ENCODE results near the gene CAMP. TPM values are rescaled to one million over a fixed set of nuclear protein-coding genes. Genes with fewer than 3 reads are reported as not detected.

The CAMP gene
- polyA plus RNA-seq, 3 donors, result 2.1 to 5.1 (median 3.4) TPM

GRCh38 chr3:48215019-48215418 lies 8.3 kb upstream of the CAMP start:
- H3K4me3 Mint-ChIP-seq, result no peak overlapping the region

DNA sequence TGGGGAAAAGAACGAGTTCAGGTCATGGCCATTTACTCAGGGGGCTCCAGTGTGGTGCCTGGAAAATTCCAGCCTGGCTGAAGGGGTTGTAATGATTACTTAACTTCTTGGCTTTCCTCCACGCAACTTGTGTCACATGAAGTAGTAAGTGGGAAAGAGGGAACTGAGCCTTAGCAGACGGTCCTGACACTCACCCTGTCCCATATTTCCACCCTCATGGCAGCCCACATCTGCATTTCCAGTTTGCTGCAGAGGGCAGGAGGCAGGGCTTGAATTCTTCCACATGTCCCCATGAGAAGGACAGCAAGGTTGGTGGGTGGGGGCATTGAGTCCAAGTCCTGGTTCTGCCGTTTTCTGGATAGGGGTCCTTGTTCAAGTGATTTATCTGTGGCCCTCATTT lies 7.8 kb upstream of the CAMP start:
- Histone ChIP-seq H3K4me2 (replicated peaks; ENCODE audit: extremely low read depth, low read length, poor library complexity, severe bottlenecking) (no peak overlapping the region), H3K4me1 (ENCODE audit: control insufficient read depth in 1 of 2, insufficient read depth in 2 of 2, low read length in 2 of 2) (peaks cover 29 to 44% of the 10 kb centered on the region in 2 donors), H3K4me3 (replicated peaks in 1 of 3; ENCODE audit: low read depth in 2 of 3, low read length in 3 of 3) (no peak overlapping the region), H2AFZ (ENCODE audit: insufficient read depth, low read depth, low read length, poor library complexity, severe bottlenecking) (no peak overlapping the region), H4K20me1 (ENCODE audit: insufficient read depth, low read length) (no peaks in the 10 kb centered on the region), H3K27me3 (ENCODE audit: control insufficient read depth in 2 of 2, insufficient read depth in 2 of 2, low read length in 2 of 2) (no peaks in the 10 kb centered on the region), H3K9ac (ENCODE audit: insufficient read depth, low read length, poor library complexity, severe bottlenecking) (no peak overlapping the region), H3K79me2 (ENCODE audit: insufficient read depth, low read length) (no peaks in the 10 kb centered on the region), H3K9me3 (replicated peaks in 1 of 2; ENCODE audit: control insufficient read depth in 1 of 2, insufficient read depth in 1 of 2, low read length in 2 of 2) (no peaks in the 10 kb centered on the region), H3K27ac (ENCODE audit: low read depth in 1 of 2, low read length in 2 of 2) (no peak overlapping the region), H3K36me3 (replicated peaks in 1 of 2; ENCODE audit: control insufficient read depth in 1 of 2, insufficient read depth in 2 of 2, low read length in 2 of 2) (no peaks in the 10 kb centered on the region)
- 100% methylated on average over 1 of the region's 4 CpGs for WGBS (ENCODE audit: insufficient coverage)
- Mint-ChIP-seq H3K9me3 (peaks cover 0 to 3% (median 0%) of the 10 kb centered on the region in 7 donors), H3K27me3 (ENCODE audit: low read depth in 3 of 3) (peaks cover 0 to 13% (median 0%) of the 10 kb centered on the region in 3 donors), H3K4me1 (peaks cover 41% of the 10 kb centered on the region), H3K4me3 (no peak overlapping the region), H3K27ac (no peak overlapping the region), H3K36me3 (no peaks in the 10 kb centered on the region)
- peak in 1 of 3 donors; percentile 31 for DNase-seq
- intact Hi-C loops (cut with micrococcal nuclease), result no loop called here
- TF ChIP-seq, protein P1, sequence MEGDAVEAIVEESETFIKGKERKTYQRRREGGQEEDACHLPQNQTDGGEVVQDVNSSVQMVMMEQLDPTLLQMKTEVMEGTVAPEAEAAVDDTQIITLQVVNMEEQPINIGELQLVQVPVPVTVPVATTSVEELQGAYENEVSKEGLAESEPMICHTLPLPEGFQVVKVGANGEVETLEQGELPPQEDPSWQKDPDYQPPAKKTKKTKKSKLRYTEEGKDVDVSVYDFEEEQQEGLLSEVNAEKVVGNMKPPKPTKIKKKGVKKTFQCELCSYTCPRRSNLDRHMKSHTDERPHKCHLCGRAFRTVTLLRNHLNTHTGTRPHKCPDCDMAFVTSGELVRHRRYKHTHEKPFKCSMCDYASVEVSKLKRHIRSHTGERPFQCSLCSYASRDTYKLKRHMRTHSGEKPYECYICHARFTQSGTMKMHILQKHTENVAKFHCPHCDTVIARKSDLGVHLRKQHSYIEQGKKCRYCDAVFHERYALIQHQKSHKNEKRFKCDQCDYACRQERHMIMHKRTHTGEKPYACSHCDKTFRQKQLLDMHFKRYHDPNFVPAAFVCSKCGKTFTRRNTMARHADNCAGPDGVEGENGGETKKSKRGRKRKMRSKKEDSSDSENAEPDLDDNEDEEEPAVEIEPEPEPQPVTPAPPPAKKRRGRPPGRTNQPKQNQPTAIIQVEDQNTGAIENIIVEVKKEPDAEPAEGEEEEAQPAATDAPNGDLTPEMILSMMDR (IDR thresholded peaks at IDR 0.05), result no peak

More at GRCh38 chr3:48215019-48215418, 8.3 kb upstream of the CAMP start:
- no peaks in the 10 kb centered on the region for H4K20me1 ChIP-seq (ENCODE audit: insufficient read depth, low read length)
- peaks cover 0 to 13% (median under 1%) of the 10 kb centered on the region in 3 donors for H3K27me3 Mint-ChIP-seq (ENCODE audit: low read depth in 3 of 3)
- intact Hi-C loops (cut with micrococcal nuclease), result no loop called here
- H3K9ac ChIP-seq (ENCODE audit: insufficient read depth, low read length, poor library complexity, severe bottlenecking), result no peak overlapping the region
- TF ChIP-seq, protein P1 (IDR thresholded peaks at IDR 0.05), result no peak
- H3K36me3 Mint-ChIP-seq, result no peaks in the 10 kb centered on the region
- H3K4me1 Mint-ChIP-seq, result peaks cover 43% of the 10 kb centered on the region
- no peaks in the 10 kb centered on the region for H3K27me3 ChIP-seq (ENCODE audit: control insufficient read depth in 2 of 2, insufficient read depth in 2 of 2, low read length in 2 of 2)
- no peak overlapping the region for H2AFZ ChIP-seq (ENCODE audit: insufficient read depth, low read depth, low read length, poor library complexity, severe bottlenecking)
- no peaks in the 10 kb centered on the region for H3K79me2 ChIP-seq (ENCODE audit: insufficient read depth, low read length)
- H3K4me2 ChIP-seq (replicated peaks; ENCODE audit: extremely low read depth, low read length, poor library complexity, severe bottlenecking), result no peak overlapping the region
- H3K9me3 ChIP-seq (replicated peaks in 1 of 2; ENCODE audit: control insufficient read depth in 1 of 2, insufficient read depth in 1 of 2, low read length in 2 of 2), result no peaks in the 10 kb centered on the region
- H3K4me1 ChIP-seq (ENCODE audit: control insufficient read depth in 1 of 2, insufficient read depth in 2 of 2, low read length in 2 of 2), result peaks cover 29 to 44% of the 10 kb centered on the region in 2 donors
- 67% methylated on average over 3 of the region's 3 CpGs for WGBS (ENCODE audit: insufficient coverage)
- H3K36me3 ChIP-seq (replicated peaks in 1 of 2; ENCODE audit: control insufficient read depth in 1 of 2, insufficient read depth in 2 of 2, low read length in 2 of 2), result no peaks in the 10 kb centered on the region
- peaks cover 0 to 3% (median 0%) of the 10 kb centered on the region in 7 donors for H3K9me3 Mint-ChIP-seq
- no peak for DNase-seq
- peak overlapping the region in 1 of 7 donors; percentile 3 for H3K27ac Mint-ChIP-seq
- H3K27ac ChIP-seq (ENCODE audit: low read depth in 1 of 2, low read length in 2 of 2), result no peak overlapping the region
- no peak overlapping the region for H3K4me3 ChIP-seq (replicated peaks in 1 of 3; ENCODE audit: low read depth in 2 of 3, low read length in 3 of 3)

Data from CD14-positive monocyte (primary cell).